BLaER1 treated with 17β-estradiol and CSF1 and Interleukin-3, amounts not matched to agents 10 nM and 100 nM (cell line): ENCODE data around the gene MPDU1.

Experiments
- H3K27ac ChIP-seq, 11 experiments: shearing (Covaris generic); formaldehyde crosslinking; 2 replicates each; pipeline ENCODE4 v1.8.1; 2022
- H3K27me3 ChIP-seq, 11 experiments: shearing (Covaris generic); formaldehyde crosslinking; 2 replicates each; pipeline ENCODE4 v1.8.1; 2022
- H3K36me3 ChIP-seq, 11 experiments: shearing (Covaris generic); formaldehyde crosslinking; 2 replicates each; pipeline ENCODE4 v1.8.1; 2022
- H3K4me1 ChIP-seq, 10 experiments: shearing (Covaris generic); formaldehyde crosslinking; 2 replicates each; pipeline ENCODE4 v1.8.1; 2022
- H3K4me2 ChIP-seq, 11 experiments: shearing (Covaris generic); formaldehyde crosslinking; 2 replicates each; pipeline ENCODE4 v1.8.1; 2022
- H3K4me3 ChIP-seq, 10 experiments: shearing (Covaris generic); formaldehyde crosslinking; 2 replicates each; pipeline ENCODE4 v1.8.1; 2022
- H3K9ac ChIP-seq, 11 experiments: shearing (Covaris generic); formaldehyde crosslinking; 2 replicates each; pipeline ENCODE4 v1.8.1; 2022
- H3K9me3 ChIP-seq, 11 experiments: shearing (Covaris generic); formaldehyde crosslinking; replicated peaks in 1 of 11; 2 replicates each; pipeline ENCODE4 v1.8.1; 2022
- H4K20me1 ChIP-seq, 11 experiments: shearing (Covaris generic); formaldehyde crosslinking; 2 replicates each; pipeline ENCODE4 v1.8.1; 2022
- Cebpa-rat ChIP-seq, 11 experiments: shearing (Covaris generic); IDR thresholded peaks; 2 replicates each; pipeline ENCODE4 v1.8.1; 2022

The MPDU1 gene

DNA sequence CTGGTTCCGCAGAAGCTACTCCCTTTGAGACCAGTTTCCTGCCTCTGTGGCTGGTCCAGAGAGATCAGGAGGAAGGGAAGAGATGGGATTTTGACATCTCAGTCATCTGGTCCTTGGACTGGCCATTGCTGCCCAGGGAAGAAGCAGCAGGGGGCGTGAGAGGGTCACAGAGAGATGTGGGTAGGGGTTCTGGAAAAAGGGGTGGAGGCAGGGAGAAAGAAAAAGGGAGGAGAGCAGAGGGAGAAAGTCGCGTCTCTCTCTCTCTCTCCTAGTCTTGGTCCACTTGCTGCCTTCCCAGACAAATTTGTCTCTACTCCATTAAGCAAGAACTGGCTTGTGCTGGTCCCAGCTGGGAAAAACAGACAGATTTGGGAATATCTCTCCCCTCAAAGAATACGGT lies 50.7 kb downstream of the MPDU1 start:
- Histone ChIP-seq H4K20me1 (no peaks in the 10 kb centered on the region; a peak in 1 of 22 replicates), H3K4me2 (peak overlapping the region in 1 of 11 experiments; percentile 37; a peak in 3 of 22 replicates), H3K9me3 (no peaks in the 10 kb centered on the region), H3K4me3 (no peak overlapping the region), H3K27ac (no peak overlapping the region), H3K9ac (no peak overlapping the region), H3K4me1 (peaks cover 4 to 15% (median 7%) of the 10 kb centered on the region in 10 experiments; a peak in 16 of 20 replicates), H3K36me3 (no peaks in the 10 kb centered on the region), H3K27me3 (no peaks in the 10 kb centered on the region)
- no peak for TF ChIP-seq Cebpa-rat (IDR thresholded peaks at IDR 0.05)

DNA sequence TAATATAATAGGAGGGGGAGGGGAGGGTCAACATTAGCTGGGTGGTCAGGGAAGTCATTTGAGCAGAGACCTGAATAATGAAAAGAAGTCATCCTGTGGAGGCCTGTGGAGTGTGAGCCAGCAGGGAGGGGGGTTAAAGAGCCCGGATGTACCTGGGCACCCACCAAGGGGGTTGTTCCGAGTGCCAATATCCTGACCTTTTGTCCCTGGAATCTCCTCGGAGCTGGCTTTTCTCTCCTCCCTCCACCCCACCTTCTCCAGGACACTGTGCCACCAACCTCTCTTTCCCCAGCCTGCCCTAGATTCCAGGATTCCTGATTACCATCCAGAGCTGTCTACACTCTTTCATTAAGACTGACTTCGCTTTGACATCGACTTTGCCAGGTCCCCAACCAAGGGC lies 52.5 kb downstream of the MPDU1 start:
- Histone ChIP-seq H3K9ac (no peak overlapping the region), H3K27me3 (no peaks in the 10 kb centered on the region)

More for the DNA sequence above, 52.5 kb downstream of the MPDU1 start:
- Histone ChIP-seq H3K36me3 (no peaks in the 10 kb centered on the region), H4K20me1 (no peaks in the 10 kb centered on the region; a peak in 1 of 22 replicates), H3K4me3 (no peak overlapping the region), H3K9me3 (peaks cover 0 to 5% (median 0%) of the 10 kb centered on the region in 11 experiments; a peak in 3 of 22 replicates), H3K4me1 (peaks cover 4 to 15% (median 7%) of the 10 kb centered on the region in 10 experiments; a peak in 16 of 20 replicates), H3K4me2 (no peak overlapping the region), H3K27ac (no peak overlapping the region)
- no peak for TF ChIP-seq Cebpa-rat (IDR thresholded peaks at IDR 0.05)
